Retinal pigment epithelial cell (primary cell): ENCODE results near the gene FN3KRP.

Experiments
- DNase-seq: peaks from one replicate; pipeline ENCODE4 v3.0.0-alpha.2; 2010; ENCODE audit warnings: low read depth
- H3K4me3 ChIP-seq: 2 replicates; pipeline ENCODE4 v1.5.1; 2011; ENCODE audit warnings: mild to moderate bottlenecking, low read length, control low read depth, moderate library complexity
- TF ChIP-seq, protein P1 (sequence below): conservative IDR thresholded peaks from 2 replicates; pipeline ENCODE4 v1.5.1; 2011; ENCODE audit warnings: low read depth, low read length, control low read depth, inconsistent platforms

Gene FN3KRP

DNA sequence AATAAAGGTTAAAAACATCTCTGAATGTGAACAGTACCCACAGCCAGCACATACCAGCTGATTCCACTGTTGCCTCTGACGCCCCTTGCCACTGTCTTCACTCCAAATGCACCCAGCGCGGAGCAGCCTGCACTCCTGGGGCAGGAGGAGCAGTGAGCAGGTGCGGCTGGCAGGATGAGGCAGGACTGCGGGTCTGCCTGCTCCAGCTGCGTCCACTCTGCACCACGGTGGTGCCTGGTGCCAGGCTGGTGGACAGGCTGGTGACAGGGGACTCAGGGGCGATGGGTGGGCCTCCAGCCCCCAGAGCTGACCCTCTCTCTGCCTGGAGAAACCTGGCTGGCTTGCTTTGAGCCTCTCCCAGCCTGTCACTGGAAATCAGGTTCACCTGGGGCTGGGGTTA is 27.4 kb upstream of the FN3KRP start:
- no peak overlapping the region for H3K4me3 ChIP-seq
- no peak for DNase-seq
- TF ChIP-seq, protein P1, sequence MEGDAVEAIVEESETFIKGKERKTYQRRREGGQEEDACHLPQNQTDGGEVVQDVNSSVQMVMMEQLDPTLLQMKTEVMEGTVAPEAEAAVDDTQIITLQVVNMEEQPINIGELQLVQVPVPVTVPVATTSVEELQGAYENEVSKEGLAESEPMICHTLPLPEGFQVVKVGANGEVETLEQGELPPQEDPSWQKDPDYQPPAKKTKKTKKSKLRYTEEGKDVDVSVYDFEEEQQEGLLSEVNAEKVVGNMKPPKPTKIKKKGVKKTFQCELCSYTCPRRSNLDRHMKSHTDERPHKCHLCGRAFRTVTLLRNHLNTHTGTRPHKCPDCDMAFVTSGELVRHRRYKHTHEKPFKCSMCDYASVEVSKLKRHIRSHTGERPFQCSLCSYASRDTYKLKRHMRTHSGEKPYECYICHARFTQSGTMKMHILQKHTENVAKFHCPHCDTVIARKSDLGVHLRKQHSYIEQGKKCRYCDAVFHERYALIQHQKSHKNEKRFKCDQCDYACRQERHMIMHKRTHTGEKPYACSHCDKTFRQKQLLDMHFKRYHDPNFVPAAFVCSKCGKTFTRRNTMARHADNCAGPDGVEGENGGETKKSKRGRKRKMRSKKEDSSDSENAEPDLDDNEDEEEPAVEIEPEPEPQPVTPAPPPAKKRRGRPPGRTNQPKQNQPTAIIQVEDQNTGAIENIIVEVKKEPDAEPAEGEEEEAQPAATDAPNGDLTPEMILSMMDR, result no peak

DNA sequence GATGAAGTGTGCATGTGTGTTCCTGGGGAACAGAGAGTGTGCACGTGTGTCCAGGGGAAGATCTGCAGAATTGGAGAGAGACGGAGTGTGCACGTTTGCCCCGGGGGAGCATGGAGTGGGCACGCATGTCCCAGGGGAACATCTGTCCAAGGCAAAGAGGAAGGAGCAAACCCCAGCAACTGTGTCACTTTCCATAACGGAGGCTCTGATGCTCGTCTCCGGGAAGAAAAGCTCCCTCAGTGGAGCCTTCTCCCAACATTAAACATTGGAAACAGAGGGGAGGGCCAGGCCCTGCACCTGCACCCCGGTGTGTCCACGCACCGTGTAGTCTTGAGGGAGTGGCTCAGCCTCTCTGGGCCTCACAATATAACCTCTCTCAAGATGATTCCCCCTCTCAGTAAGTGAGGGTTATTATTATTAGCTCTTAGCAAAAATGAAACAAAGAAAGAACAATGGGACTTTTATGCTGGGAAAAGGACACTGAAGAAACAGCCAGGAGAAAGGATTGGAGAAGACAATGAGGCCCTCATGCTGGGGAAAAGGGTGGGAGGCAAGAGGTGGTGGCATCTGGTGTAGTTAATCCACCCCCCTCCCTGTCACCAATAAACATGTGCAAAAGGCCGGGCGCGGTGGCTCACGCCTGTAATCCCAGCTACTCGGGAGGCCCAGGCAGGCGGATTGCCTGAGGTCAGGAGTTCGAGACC is 25.6 kb upstream of the FN3KRP start:
- no peak for DNase-seq
- TF ChIP-seq, protein P1, result no peak
- no peak overlapping the region for H3K4me3 ChIP-seq

DNA sequence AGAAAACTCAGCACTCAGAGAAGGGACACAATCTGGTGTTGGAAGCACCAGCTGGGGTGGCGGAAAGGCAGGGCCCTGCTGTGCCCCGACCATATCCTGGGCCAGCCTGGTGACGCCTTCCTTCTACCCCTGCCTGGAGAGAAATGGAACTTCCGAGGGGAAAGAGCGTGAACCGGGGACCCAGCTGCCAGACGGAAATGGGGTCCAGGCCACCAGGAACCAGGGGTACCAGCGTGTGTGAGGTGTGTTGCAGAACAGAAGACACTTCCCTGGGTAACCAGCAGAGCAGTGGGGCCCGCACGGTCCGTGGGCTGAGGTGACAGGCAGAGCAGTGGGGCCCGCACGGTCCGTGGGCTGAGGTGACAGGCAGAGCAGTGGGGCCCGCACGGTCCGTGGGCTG is 24.8 kb upstream of the FN3KRP start:
- no peak overlapping the region for H3K4me3 ChIP-seq
- TF ChIP-seq, protein P1, result no peak
- no peak for DNase-seq

DNA sequence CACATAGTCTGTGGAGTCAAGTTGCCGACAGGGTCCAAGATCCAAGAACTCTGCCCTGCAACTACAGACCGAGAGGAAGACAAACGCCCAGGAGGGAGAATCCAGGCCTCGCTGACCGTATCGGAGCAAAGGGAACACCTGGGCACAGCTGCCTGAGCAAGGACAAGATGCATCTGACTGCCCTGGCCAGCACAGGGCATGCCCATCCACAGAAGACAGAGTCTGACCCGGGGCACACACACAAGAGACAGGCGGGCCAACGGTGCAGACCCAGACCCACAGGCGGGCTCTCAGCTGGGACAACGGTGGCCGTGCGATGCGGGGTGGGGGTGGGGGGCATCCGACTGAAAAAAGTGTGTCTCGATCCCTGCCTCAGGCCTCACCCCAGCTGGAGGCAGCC is 24.2 kb upstream of the FN3KRP start:
- no peak for DNase-seq
- no peak overlapping the region for H3K4me3 ChIP-seq
- TF ChIP-seq, protein P1, result no peak

DNA sequence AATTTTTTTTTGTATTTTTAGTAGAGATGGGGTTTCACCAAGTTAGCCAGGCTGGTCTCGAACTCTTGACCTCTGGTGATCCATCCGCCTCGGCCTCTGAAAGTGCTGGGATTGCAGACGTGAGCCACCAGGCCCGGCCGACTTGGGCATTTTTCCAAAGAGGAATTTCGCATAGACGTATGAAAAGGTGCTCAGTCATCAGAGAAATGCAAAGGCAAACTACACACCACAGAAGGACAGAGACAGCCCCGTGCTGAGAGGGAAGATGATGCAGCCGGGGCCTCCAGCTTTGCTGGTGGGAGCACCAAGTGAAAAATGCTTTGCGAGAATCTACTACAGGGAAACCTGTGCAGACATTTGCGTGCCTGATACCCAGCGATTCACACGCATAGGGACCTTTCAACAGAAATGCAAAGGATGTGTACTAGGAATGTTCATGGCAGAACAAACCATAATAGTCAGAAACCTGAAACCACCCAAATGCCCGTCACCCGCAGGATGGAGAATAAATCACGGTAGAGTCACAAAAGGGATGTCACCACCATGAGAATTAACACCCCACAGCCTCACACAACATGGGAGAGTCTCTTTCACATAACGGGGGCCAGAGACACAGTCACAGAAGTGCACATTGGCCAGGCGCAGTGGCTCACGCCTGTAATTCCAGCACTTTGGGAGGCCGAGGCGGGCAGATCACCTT is 23.2 kb upstream of the FN3KRP start:
- no peak overlapping the region for H3K4me3 ChIP-seq
- DNase-seq, result no peak
- TF ChIP-seq, protein P1, result no peak

DNA sequence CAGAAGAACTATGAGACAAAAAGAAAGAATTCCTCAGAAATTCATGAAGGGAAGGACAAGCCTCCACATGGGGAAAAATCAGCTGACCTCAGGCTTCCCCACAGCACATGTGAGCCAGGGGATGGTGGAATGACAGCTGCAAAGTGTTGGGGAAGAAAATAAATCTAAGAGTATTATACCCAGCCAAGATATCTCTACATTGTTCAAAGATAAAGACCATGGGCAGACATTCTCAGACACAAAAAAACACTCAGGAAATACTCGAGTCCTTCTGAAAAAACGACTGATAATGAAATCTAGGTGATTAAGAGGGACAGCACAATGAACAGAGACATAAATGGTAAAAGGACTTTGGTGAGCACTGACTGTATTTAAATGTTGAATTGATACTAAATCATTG is 21.9 kb upstream of the FN3KRP start:
- TF ChIP-seq, protein P1, result no peak
- DNase-seq, result no peak
- H3K4me3 ChIP-seq, result no peak overlapping the region

DNA sequence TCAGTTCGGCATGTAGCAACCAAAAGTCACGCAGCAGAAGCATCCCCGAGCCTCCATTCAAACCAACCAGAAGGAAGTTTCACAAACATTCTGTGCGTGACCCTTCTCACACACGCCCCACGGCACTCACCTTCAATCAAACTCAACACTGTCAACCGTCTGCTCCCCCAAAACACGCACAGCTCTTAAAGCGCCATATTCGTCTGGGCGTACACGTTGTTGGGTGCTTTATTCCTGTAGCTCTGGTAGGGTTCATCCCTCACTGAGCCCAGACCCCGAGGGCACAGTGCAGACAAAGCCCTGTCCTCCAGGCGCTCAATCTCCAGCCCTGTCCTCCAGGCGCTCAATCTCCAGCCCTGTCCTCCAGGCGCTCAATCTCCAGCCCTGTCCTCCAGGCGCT is 20.2 kb upstream of the FN3KRP start:
- no peak overlapping the region for H3K4me3 ChIP-seq
- TF ChIP-seq, protein P1, result no peak
- no peak for DNase-seq
